HFFc6 (cell line): Measurements from ENCODE around the gene NEB. TPM values are rescaled to one million over a fixed set of nuclear protein-coding genes. Genes with fewer than 3 reads are reported as not detected.

Experiments
- DNase-seq: peaks from one replicate; pipeline ENCODE4 v3.0.0-alpha.2; 2018
- H3K27ac Mint-ChIP-seq: 2 replicates; pipeline ENCODE4 v1.8.0; 2020; ENCODE audit warnings: mild to moderate bottlenecking, mixed read lengths
- H3K27me3 Mint-ChIP-seq: 2 replicates; pipeline ENCODE4 v1.8.0; 2021; ENCODE audit warnings: mild to moderate bottlenecking, moderate library complexity, mixed read lengths; ENCODE audit not compliant: insufficient read depth
- H3K36me3 Mint-ChIP-seq: 2 replicates; pipeline ENCODE4 v1.8.0; 2021; ENCODE audit warnings: low read depth, mixed read lengths
- H3K4me1 Mint-ChIP-seq: 2 replicates; pipeline ENCODE4 v1.8.0; 2020; ENCODE audit warnings: low read depth, mixed read lengths
- H3K4me3 Mint-ChIP-seq: 2 replicates; pipeline ENCODE4 v1.8.0; 2020; ENCODE audit warnings: mild to moderate bottlenecking, moderate library complexity, mixed read lengths
- H3K9me3 Mint-ChIP-seq: 2 replicates; pipeline ENCODE4 v1.8.0; 2020; ENCODE audit warnings: mild to moderate bottlenecking, mixed read lengths
- total RNA-seq, 6 experiments: library from RNA; stranded (reverse); fragmentation: NEBNext Ultra II Directional; extraction: Animal tissue kit (Norgen Biotek cat#: 25700); gene quantifications; 2 replicates in 1 of 6; 3 replicates in 5 of 6; pipeline ENCODE4 v1.2.3, GENCODE V29; 2021
- TF ChIP-seq, protein P1 (sequence below): fragments of 200-600 bp; sonication (generic); IDR thresholded peaks from 2 replicates; pipeline ENCODE4 v1.5.0; 2021; ENCODE audit warnings: antibody characterized with exemption, mild to moderate bottlenecking

Gene NEB
- total RNA-seq, 6 experiments from 2014 or later = under 0.01 TPM; not detected in 5

DNA sequence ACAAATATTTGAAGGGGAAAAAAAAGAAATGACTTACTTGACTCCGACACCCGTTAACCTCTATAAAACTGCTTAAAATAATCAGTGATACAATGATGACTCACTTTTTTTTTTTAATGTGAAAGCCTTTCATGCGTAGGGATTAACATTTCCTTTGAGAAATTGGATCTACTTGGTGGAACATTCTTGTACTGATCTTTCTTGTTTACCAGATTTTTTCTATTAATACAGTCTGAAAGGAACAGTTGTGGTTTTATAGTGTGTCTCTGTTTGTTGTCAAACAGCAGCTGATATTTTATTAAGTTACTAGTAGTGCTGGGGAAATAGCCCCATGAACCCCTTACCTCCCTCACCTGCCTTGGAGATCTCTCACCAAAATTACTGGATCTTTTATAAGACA is 40.2 kb upstream of the NEB start:
- H3K27me3 Mint-ChIP-seq = no peaks in the 10 kb centered on the region
- peak overlapping the region; percentile 65 for H3K4me3 Mint-ChIP-seq
- H3K9me3 Mint-ChIP-seq = no peaks in the 10 kb centered on the region
- peak overlapping the region; percentile 90 for H3K27ac Mint-ChIP-seq
- peaks cover 33% of the 10 kb centered on the region for H3K36me3 Mint-ChIP-seq
- H3K4me1 Mint-ChIP-seq = peaks cover 37% of the 10 kb centered on the region
- DNase-seq = peak; percentile 64
- TF ChIP-seq, protein P1, sequence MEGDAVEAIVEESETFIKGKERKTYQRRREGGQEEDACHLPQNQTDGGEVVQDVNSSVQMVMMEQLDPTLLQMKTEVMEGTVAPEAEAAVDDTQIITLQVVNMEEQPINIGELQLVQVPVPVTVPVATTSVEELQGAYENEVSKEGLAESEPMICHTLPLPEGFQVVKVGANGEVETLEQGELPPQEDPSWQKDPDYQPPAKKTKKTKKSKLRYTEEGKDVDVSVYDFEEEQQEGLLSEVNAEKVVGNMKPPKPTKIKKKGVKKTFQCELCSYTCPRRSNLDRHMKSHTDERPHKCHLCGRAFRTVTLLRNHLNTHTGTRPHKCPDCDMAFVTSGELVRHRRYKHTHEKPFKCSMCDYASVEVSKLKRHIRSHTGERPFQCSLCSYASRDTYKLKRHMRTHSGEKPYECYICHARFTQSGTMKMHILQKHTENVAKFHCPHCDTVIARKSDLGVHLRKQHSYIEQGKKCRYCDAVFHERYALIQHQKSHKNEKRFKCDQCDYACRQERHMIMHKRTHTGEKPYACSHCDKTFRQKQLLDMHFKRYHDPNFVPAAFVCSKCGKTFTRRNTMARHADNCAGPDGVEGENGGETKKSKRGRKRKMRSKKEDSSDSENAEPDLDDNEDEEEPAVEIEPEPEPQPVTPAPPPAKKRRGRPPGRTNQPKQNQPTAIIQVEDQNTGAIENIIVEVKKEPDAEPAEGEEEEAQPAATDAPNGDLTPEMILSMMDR = no peak

DNA sequence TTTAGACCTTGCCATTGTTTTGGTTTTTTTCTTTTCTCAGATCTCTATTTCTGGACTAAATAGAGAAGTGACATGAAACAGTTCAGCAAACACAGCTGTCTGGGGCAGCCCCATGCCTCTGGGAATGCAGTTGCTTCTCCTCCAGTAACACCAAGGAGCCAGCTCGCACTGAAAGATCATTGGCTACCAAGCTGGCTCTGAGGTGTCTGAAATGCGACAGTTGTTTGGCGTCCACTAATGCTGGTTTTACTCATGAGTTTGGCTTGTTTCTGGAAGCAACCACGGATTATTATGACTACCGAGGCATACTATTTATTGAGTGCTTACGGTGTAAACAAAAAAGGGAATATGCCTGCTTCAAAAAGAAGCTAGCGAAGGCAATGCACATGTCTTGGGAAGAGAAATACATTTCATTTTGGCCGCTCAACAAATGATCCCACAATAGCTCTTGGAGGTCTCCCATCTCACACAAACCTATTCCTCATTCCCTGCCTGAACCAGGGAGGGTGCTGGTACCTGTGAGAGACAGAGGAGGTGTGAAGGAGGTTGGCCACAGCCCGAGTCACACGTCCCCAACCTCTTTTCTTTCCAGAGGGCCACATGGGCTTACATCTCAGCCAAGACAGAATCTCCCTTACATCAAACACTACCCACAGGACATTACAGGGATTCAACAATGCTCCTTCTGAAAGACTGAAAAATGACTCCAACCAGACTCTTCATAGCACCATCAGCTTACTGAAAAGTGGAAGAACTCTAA is 37.5 kb upstream of the NEB start:
- H3K27me3 Mint-ChIP-seq = no peaks in the 10 kb centered on the region
- no peaks in the 10 kb centered on the region for H3K9me3 Mint-ChIP-seq
- DNase-seq = peak; percentile 90
- peak overlapping the region; percentile 64 for H3K27ac Mint-ChIP-seq
- peaks cover 8% of the 10 kb centered on the region; the same call in 1 of the 2 replicates for H3K36me3 Mint-ChIP-seq
- peaks cover 49% of the 10 kb centered on the region for H3K4me1 Mint-ChIP-seq
- TF ChIP-seq, protein P1 = no peak
- peak overlapping the region; percentile 23 for H3K4me3 Mint-ChIP-seq

DNA sequence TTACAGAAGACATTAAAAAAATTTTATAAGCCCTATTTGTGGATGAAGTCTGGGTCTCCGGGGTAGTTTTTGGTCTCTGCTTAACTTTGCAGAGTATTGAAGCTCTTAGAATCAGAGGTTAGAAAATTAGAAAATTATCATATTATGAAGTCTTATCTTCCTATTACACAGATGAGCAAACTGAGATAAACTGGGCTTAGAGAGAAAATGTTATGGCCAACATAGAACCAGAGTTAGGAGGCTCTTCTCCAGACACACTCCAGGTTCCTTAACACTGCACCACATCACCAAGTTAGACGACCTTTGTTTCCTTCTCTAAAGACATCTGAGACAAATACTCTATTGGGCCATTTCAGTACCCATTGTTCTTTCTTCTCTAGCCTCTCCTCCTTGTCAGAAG is 36.7 kb upstream of the NEB start:
- Mint-ChIP-seq H3K4me3 (no peak overlapping the region), H3K27me3 (no peaks in the 10 kb centered on the region)
- TF ChIP-seq, protein P1 = no peak

DNA sequence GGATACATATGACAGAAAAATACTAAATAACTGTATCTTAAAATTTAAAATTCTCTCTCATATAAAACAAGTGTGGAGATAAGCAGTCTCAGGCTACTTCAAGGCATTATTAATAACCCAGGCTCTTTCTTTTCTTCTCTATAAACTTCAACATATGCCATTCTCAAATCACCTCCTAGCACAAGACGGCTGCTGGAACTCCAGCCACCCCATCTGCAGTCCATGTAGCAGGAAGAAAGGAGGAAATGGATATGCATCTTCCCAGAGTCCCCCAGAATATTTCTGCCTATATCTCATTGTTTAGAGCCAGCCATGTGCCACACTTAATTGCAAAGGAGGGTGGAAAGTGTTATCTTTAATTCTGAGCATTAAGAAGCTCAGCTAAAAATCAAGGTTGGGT is 35.3 kb upstream of the NEB start:
- DNase-seq = no peak
- no peak overlapping the region for H3K27ac Mint-ChIP-seq
- no peaks in the 10 kb centered on the region for H3K27me3 Mint-ChIP-seq
- H3K9me3 Mint-ChIP-seq = no peaks in the 10 kb centered on the region
- H3K4me1 Mint-ChIP-seq = peaks cover 45% of the 10 kb centered on the region
- TF ChIP-seq, protein P1 = no peak
- no peak overlapping the region for H3K4me3 Mint-ChIP-seq
- no peaks in the 10 kb centered on the region for H3K36me3 Mint-ChIP-seq

More for the DNA sequence above, 36.7 kb upstream of the NEB start:
- Mint-ChIP-seq H3K4me1 (peaks cover 57% of the 10 kb centered on the region), H3K27ac (no peak overlapping the region), H3K9me3 (no peaks in the 10 kb centered on the region), H3K36me3 (peaks cover under 1% of the 10 kb centered on the region; the same call in 1 of the 2 replicates)
- no peak for DNase-seq

DNA sequence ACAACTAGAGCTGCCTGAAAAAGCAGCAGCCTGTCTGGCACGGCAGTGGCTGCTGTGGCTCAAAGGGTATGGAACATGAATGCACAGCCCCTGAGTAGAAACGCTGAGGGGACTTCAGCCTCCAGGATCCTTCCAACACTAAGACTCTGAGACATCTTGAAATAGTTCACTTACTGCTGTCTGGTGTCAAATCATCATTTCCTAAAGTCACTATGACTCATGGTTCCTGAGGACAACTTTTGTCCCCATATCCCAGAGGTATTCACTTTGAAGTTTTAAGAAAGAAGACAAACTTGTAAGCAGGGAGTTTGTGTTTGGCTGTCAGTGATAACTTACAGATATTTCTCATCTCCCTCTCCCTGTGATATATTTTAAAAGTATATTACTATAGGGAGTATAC is 33.3 kb upstream of the NEB start:
- DNase-seq = peak; percentile 7
- TF ChIP-seq, protein P1 = no peak
- Mint-ChIP-seq H3K27me3 (no peaks in the 10 kb centered on the region), H3K4me1 (peaks cover 35% of the 10 kb centered on the region), H3K4me3 (no peak overlapping the region), H3K9me3 (no peaks in the 10 kb centered on the region), H3K27ac (no peak overlapping the region), H3K36me3 (no peaks in the 10 kb centered on the region)
